ENCODE data around the gene CRIM1. TPM values are rescaled to one million over a fixed set of nuclear protein-coding genes. Genes with fewer than 3 reads are reported as not detected.

The CRIM1 gene
- total and polyA plus RNA-seq, 7 donors: 10.2 to 68.1 (median 53.1) TPM

GRCh38 chr2:36330473-36331395 lies 24.8 kb upstream of the CRIM1 start:
- ATAC-seq (no peak), DNase-seq (no peak)
- intact Hi-C loops (cut with DNase I): no loop called here
- TF ChIP-seq CTCF (IDR thresholded peaks at IDR 0.05): no peak
- H3K9me3 ChIP-seq: no peaks in the 10 kb centered on the region
- no peaks in the 10 kb centered on the region for H3K27me3 ChIP-seq (ENCODE audit: insufficient read depth in 3 of 3, low read length in 2 of 3)
- WGBS, 3 donors: 72 to 83% (median 73%) methylated on average over 3 of the region's 3 CpGs
- H3K27ac ChIP-seq: no peak overlapping the region
- no peak overlapping the region for H3K4me3 ChIP-seq
- H3K4me1 ChIP-seq: no peaks in the 10 kb centered on the region
- H3K36me3 ChIP-seq (ENCODE audit: insufficient read depth in 1 of 2, low read depth in 1 of 2): no peaks in the 10 kb centered on the region

- intact Hi-C loops (cut with DNase I): no loop called here
- ATAC-seq (no peak), DNase-seq (no peak)
- Histone ChIP-seq H3K4me3 (no peak overlapping the region), H3K27me3 (ENCODE audit: insufficient read depth in 3 of 3, low read length in 2 of 3) (no peaks in the 10 kb centered on the region), H3K9me3 (no peaks in the 10 kb centered on the region), H3K27ac (no peak overlapping the region), H3K36me3 (ENCODE audit: insufficient read depth in 1 of 2, low read depth in 1 of 2) (no peaks in the 10 kb centered on the region), H3K4me1 (no peaks in the 10 kb centered on the region)
- TF ChIP-seq CTCF (IDR thresholded peaks at IDR 0.05): no peak
- 56 to 62% (median 61%) methylated on average over 4 of the region's 4 CpGs for WGBS, 3 donors
Measured at GRCh38 chr2:36333350-36334012, 22.1 kb upstream of the CRIM1 start.

GRCh38 chr2:36335597-36335996 lies 20.0 kb upstream of the CRIM1 start:
- ATAC-seq: no peak
- WGBS, 3 donors: 65 to 74% (median 67%) methylated on average over 5 of the region's 5 CpGs
- H3K4me1 ChIP-seq: no peaks in the 10 kb centered on the region

GRCh38 chr2:36336321-36336720 lies 19.3 kb upstream of the CRIM1 start:
- Histone ChIP-seq H3K36me3 (ENCODE audit: insufficient read depth in 1 of 2, low read depth in 1 of 2) (no peaks in the 10 kb centered on the region), H3K4me3 (no peak overlapping the region), H3K4me1 (no peaks in the 10 kb centered on the region), H3K27ac (no peak overlapping the region), H3K9me3 (no peaks in the 10 kb centered on the region), H3K27me3 (ENCODE audit: insufficient read depth in 3 of 3, low read length in 2 of 3) (no peaks in the 10 kb centered on the region)
- no peak for ATAC-seq
- intact Hi-C loops (cut with DNase I): no loop called here
- TF ChIP-seq CTCF (IDR thresholded peaks at IDR 0.05): no peak
- DNase-seq: no peak
- WGBS, 3 donors: 94 to 97% (median 94%) methylated on average over 2 of the region's 2 CpGs

More at GRCh38 chr2:36335597-36335996, 20.0 kb upstream of the CRIM1 start:
- no peak for DNase-seq
- TF ChIP-seq CTCF (IDR thresholded peaks at IDR 0.05): no peak
- H3K27me3 ChIP-seq (ENCODE audit: insufficient read depth in 3 of 3, low read length in 2 of 3): no peaks in the 10 kb centered on the region
- no peaks in the 10 kb centered on the region for H3K9me3 ChIP-seq
- no peak overlapping the region for H3K4me3 ChIP-seq
- no peak overlapping the region for H3K27ac ChIP-seq
- no peaks in the 10 kb centered on the region for H3K36me3 ChIP-seq (ENCODE audit: insufficient read depth in 1 of 2, low read depth in 1 of 2)
- intact Hi-C loops (cut with DNase I): no loop called here
